Activated CD8-positive, alpha-beta memory T cell treated with anti-CD3 and anti-CD28 coated beads for 36 hours (primary cell): ENCODE results near the gene LCLAT1. TPM values are rescaled to one million over a fixed set of nuclear protein-coding genes. Genes with fewer than 3 reads are reported as not detected.
"Not testable (repeated sequence)": the region's sequence is repeated elsewhere in the genome, so short reads cannot be mapped to it uniquely, and the experiment has no call there.

Source experiments
- CTCF ChIA-PET: fragments of 350-600 bp; sonication (Branson Sonifier 250); formaldehyde crosslinking; loops from one replicate; lab custom pipeline; 2021; ENCODE audit warnings: antibody characterized with exemption; lab: Charles Lee
- POLR2A ChIA-PET: fragments of 350-600 bp; sonication (Branson Sonifier 250); formaldehyde crosslinking; loops from one replicate; lab custom pipeline; 2021; ENCODE audit warnings: antibody characterized with exemption; lab: Charles Lee
- total RNA-seq, 2 experiments: library from RNA; stranded (reverse); gene quantifications; one replicate each; pipeline ENCODE4 v1.2.3, GENCODE V29; 2021

Gene LCLAT1
- total RNA-seq, 2 experiments from 2014 or later, result 31.7 to 34.7 TPM

DNA sequence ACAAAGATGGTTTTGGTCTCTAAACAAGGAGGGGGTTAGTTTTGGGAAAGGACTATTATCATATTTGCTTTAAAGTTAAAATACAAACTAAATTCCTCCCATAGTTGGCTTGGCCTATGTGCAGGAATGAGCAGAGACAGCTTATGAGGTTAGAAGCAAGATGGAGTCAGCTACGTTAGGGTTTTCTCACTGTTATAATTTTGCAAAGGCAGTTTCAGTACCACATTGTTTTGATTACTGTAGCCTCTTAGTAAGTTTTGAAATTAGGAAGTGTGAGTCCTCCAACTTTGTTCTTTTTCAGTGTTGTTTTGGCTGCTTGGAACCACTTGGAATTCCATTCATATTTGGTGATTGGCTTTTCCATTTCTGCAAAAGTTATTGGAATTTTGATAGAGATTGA, 23.4 kb downstream of the LCLAT1 start:
- ChIA-PET CTCF (no interaction called here), POLR2A (no interaction called here)

DNA sequence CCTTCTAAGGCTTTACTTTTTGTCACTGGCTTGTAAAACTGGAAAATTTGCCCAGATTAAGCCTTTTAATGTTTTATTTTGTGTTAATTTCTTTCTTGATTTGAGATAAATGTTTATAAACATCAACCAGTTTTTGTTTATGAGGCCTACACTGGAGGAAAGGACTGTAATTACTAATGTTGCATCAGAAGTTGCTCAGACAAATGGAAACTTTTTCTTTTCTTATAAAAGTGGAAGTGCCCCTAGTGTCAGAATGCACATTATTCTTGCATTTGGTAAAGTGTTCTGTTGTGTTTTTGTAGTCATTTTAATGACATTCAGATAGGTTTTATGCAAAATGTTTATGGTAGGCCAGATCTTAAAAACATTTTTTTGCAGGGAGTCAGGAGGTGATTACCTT, 25.3 kb downstream of the LCLAT1 start:
- ChIA-PET CTCF (no interaction called here), POLR2A (interaction anchor here (0.7 kb wide), 1 partner anchor 246 kb away, joined by 4 read pairs; no protein-coding TSS in a partner anchor)

DNA sequence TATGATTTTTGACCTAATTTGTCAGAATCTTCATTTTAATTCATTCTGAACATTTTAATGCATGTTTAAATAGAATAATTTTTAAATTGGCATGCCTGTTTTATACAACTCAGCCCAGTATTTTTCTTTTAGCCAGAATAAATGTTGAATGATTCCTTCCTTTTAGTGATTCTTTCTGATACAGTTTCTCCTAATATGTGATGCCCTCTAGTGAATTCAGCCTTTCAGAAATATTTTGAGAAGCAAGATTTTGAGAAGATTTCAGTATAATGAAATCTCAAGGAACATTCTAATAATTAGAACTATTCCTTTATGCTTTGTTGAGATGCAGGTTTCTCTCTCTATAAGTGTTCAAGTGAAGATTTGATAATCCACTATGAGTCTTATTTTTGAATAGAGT, 28.5 kb downstream of the LCLAT1 start:
- ChIA-PET POLR2A (no interaction called here), CTCF (no interaction called here)

DNA sequence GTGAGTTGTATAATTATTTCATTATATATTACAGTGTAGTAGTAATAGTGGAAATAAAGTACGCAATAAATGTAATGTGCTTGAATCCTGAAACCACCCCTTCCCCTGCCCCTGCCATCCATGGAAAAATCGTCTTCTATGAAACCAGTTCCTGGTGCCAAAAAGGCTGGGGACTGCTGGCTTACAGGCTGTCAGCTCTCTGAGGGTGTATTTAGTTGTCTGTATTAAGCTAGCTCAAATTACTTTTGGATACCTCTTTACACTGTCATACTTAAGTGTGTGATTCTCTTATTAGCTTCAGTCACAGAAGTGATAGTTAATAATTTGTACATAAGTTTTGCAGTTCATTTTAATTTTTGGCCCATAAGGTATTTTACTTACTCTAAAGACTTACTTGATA, 29.6 kb downstream of the LCLAT1 start:
- ChIA-PET POLR2A (interaction anchor here (0.5 kb wide), 1 partner anchor 329 kb away, joined by 3 read pairs; no protein-coding TSS in a partner anchor), CTCF (interaction anchor here (0.5 to 0.7 kb wide), 2 partner anchors 104 to 1049 kb away, joined by 3 read pairs; no protein-coding TSS in a partner anchor)

DNA sequence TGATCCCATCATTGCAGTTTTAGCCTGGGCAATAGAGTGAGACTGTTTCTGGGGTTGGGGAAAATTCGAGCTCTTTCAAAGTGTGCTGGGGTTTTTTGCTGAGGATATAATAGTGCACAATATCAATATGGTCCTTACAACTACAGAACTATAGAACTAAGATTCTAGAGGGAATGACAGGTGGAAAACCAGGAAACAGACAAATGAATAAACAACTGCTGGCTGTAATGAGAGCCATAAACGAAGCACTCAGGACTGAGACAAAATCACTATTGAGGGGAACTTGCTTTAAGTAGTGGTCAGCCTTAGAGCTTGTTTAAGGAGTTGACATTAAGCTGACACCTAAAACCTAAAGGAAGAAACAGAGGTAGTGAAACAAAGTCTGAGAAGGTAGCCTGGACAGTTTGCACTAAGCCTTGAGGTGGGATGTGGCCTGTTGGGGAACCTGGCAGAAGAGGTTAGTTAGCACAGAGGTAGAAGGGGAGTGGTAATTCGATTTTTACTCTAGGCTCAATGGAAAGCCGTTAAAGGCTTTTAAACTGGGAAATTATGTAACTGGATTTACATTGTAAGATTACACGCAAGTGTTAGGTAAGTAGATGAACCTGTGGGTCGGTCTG, 33.8 kb downstream of the LCLAT1 start:
- ChIA-PET POLR2A (no interaction called here), CTCF (no interaction called here)

DNA sequence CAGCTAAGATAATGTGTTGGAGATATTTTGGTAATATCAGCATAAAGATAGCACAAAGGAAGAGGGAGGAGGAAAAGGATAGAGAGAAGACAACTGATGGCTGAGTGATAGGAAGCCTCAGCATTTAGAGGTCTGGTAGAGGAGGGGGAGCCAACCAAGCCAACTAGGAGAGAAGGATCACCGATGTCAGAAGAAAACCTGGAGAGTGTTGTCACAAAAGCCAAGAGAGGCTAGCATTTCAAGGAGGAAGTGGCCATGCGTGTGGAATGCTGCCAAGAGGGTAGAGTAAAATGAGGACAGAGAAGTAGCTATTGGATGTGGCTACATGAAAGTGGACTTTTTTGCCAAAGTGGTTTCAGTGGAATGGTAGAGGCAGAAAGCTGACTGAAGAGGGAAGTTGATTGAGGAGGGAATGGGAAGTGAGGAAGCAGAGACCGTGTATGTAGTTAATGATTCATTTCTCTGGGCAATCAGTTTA, 34.3 kb downstream of the LCLAT1 start:
- POLR2A ChIA-PET, result no interaction called here
- CTCF ChIA-PET, result no interaction called here

DNA sequence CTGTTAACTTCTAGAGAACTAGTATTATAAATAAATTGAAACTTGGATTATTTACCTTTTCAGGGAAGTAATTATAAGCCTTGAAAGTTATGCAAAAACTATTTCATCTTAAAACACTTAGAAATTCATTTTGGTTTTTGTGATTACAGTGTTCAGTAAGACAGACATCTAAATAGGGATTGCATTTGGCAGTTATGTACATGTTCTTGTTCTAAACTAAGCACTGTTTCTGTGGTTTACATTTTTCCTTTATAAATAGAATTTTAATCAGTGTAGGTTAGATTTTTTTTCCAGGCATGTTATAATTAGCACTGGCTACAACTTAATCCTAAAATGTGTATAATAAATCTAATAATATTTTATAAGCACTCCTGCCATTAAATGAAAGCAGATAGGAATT, 35.0 kb downstream of the LCLAT1 start:
- CTCF ChIA-PET, result no interaction called here
- POLR2A ChIA-PET, result no interaction called here

DNA sequence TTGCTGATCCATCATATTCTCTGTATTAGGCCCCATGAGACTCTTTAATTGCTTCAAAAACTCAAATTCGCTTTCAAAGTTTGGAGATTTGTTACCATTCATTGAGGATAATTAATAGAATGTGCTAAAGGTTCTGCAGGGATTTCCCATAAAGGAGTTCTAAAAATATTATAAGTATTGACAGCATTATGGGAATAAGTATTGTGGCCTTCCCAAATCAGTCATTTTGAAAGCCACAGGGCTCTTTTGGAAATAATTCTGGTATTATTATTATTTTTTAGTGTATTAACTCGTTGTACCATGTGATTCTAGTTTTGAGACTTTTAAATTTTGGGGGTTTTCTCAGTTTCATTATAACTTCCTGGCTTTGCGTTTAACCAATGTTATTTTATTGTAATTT, 37.1 kb downstream of the LCLAT1 start:
- POLR2A ChIA-PET, result no interaction called here
- CTCF ChIA-PET, result no interaction called here

DNA sequence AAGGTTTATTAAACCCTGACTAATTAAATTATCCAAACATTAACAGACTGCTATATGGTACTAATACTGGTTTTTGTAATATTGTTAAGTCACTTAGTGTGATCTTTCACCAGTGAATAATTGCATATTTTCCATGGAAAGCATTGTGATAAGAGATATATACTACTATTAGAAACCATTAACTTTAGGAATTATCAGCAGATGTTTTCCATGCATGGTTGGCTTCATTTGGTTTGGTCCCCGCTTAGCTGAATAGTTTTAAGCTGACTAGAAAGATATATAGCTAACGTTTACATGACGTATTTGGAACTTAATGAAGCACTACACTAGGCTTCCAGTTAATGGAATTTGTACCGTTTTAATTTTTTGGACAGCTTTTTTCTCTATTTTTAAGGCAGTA, 37.9 kb downstream of the LCLAT1 start:
- POLR2A ChIA-PET, result no interaction called here
- CTCF ChIA-PET, result no interaction called here

DNA sequence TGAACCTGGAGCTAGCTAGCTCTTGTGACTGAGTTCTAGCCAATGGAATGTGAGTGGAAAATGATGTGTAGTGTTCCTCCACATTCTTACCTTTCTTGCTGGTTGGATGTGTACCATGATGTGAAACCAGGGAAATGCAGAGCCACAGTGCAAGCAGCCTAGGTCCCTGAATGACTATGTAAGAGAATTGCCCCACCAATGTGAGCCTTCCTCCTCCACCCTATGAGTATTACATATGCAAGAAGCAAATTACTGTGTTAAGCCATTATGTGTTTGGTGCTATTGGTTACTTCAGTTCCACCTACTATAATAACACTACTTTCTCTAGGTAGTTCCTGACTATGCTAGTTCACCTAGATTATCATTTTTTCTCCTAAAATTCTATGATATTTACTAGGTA, 39.6 kb downstream of the LCLAT1 start:
- ChIA-PET POLR2A (interaction anchor here (0.6 kb wide), 1 partner anchor 194 kb away, joined by 3 read pairs; no protein-coding TSS in a partner anchor), CTCF (no interaction called here)

DNA sequence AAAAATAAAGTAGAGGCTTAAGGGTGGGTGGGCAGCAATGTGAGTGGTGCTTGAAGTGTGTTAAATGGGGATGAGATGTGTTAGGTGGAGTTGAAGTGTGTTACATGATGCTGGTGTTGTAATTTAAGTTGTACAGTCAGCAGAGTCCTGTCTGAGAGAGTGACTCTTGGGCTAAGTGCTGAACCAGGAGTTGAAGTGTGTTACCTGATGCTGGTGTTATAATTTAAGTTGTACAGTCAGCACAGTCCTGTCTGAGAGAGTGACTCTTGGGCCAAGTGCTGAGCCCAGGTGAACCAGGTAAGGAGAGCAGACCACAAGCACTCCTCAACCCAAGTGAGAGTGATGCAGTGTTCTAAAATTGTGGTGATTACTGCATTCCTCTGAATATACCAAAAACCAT, 40.6 kb downstream of the LCLAT1 start:
- CTCF ChIA-PET, result no interaction called here
- POLR2A ChIA-PET, result no interaction called here

DNA sequence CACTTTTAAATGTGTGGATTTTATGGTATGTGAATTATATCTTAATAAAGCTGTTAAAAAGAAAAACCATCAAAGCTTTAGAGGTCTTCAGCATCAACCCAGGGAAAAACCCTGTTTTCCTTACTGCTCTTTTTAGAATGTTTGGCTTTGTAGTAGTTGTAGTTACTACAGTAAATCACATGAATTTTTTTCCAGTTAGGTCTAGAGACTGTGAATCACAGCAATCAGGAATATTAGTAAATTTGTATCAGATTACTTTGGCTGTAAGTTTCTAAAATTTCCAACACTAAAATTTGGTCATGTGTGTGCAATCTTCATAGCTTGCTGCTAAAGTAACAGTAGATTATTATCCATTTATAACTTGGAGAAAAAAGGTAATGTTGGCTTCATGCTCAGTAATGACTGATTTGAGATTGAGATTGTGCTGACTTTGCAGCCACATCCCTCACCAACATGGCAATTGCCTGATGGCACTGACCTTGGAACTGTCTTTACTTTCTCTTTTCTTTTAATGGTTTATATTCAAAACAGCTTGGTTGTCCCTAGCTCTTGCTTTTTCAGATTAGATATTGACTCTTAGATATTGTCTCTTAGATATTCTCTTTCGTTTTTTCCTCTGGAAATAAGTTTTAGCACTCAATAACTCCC, 41.1 kb downstream of the LCLAT1 start:
- ChIA-PET POLR2A (no interaction called here), CTCF (no interaction called here)

DNA sequence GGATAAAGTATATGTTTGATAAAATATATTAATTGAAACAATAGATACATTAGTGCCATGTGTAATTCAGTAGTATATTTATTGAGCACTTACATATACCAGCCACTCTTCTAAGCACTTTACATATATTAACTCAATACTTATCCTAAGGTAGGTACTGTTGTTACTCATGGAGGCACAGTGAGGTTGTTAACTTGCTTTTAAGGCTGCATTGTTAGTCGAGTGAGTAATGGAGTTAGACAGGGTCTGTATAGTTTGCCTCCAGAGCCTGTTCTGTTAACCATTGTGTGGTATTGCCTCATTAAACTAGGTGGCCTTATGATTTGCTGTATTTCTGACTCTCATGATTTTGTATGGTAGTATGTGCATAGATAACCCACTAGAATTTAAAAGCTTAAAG, 44.2 kb downstream of the LCLAT1 start:
- POLR2A ChIA-PET, result no interaction called here
- CTCF ChIA-PET, result no interaction called here

DNA sequence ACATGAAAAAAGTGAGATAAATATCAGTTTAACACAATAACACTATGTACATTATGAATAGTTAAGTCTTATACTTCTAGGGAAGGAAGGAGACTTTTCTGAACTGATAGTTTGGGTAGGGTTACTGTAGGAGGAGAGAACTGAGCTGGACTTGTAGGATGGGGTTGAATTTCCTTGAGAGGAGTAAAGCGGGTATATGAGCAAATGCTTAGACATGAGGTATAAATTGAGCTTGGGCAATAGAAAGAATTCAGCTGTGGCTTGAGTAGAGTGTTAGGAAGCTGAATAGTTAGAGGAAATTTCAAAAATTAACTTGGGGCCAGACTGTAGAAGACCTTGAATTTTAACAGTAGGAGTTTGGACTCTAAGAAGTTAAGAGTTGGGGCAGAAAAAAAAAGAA, 45.1 kb downstream of the LCLAT1 start:
- CTCF ChIA-PET, result interaction anchor here (0.7 to 0.8 kb wide), 2 partner anchors 37 to 67 kb away, joined by 3 to 4 read pairs; no protein-coding TSS in a partner anchor
- POLR2A ChIA-PET, result no interaction called here

DNA sequence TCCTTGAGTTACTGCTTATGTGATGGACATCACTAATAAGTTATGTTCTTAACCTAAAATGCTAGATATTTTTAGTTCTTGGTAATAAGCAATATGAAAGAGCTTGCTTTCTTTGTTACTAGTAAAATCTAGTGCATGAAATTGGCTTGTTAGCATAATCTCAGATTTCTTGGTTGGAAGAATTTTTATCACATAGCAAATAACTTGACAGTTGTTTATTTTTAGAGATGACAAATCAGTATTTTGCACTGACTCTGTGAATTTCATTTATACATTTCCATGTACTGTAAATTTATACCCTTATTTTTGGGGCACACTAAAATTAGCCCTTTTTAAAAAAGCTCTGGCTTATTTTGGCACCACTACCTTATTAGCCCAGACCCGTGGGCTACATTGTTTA, 45.6 kb downstream of the LCLAT1 start:
- POLR2A ChIA-PET, result no interaction called here
- CTCF ChIA-PET, result interaction anchor here (0.7 to 0.8 kb wide), 2 partner anchors 38 to 67 kb away, joined by 3 to 4 read pairs; no protein-coding TSS in a partner anchor

DNA sequence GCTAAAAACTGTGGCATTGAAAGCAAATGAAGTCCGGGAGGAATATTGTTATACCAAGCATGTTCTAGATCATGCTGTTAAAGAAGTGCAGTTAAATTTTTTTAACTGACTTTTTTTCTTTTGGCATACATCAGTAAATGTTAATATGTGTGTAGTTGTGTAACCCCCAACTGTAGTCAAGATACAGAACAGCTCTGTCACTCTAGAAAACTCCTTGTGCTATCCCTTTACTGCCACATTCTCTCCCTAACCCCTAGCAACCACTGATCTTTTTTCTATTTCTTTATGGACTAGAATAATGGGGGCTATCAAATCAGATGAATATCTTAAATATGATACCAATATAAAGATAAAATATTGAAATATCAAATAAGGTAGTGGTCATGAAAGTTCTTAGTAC, 46.4 kb downstream of the LCLAT1 start:
- ChIA-PET POLR2A (no interaction called here), CTCF (no interaction called here)

DNA sequence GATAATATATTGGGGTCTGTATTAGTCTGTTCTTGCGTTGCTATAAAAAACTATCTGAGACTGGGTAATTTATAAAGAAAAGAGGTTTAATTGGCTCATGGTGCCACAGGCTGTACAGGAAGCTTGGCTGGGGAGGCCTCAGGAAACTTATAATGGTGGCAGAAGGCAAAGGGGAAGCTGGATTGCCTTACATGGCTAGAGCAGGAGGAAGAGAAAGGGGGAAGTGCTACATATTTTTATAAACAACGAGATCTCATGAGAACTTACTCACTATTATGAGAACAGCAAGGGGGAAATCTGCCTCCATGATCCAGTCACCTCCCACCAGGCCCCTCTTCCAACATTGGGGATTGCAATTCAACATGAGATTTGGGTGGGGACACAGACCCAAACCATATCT, 48.9 kb downstream of the LCLAT1 start:
- CTCF ChIA-PET, POLR2A ChIA-PET: not testable (repeated sequence)

DNA sequence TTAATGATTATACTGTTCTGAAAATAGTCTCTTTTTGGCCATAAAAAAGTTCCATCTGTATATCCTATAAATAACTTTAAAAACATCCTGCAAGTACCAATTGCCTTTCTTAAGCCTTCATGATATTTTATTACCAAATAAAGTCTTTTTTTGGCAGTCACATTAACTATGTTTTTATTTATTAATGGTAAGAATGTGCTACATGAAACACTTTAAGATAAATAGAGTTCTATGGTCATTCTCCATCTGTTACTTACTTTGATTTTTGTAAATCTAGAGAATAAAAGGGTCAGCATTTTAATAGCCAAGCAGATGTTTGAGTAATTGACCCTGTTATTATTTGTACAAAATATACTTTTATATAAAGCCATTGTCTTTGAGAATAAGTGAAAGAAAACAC, 52.6 kb downstream of the LCLAT1 start:
- ChIA-PET POLR2A (no interaction called here), CTCF (no interaction called here)

DNA sequence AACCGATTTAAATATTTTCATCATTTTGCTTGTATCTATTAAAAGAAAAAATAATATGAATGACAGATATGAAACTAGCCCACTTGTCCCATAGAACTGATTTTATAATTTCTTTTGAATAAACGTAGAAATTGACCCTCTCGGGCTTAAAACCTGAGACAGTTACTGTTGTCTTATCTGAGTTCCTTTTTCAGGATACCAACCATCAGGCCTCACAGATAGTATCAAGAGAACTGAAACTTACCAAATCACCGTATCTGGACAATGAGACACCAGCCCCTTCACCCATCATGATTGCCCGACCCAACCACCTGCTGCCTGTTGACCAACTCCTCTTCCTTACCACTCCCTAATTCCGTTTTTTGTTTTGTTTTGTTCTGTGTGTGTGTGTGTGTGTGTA, 53.7 kb downstream of the LCLAT1 start:
- POLR2A ChIA-PET, result no interaction called here
- CTCF ChIA-PET, result no interaction called here

DNA sequence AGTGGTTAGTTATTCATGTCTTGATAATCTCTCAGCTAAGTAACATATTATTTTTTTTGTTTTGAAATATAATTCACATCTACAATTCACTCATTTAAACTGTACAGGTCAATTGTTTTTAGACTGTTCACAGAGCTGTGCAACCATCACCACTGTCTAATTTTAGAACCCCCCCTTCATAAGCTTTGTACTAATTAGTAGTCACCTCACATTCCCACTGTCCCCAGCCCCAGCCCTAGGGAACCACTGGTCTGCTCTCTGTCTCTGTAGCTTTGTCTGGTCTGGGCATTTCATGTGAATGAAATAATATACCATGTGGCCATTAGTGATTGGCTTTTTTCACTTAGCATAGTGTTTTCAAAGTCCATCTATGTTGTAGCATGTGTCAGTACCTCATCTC, 55.3 kb downstream of the LCLAT1 start:
- ChIA-PET CTCF (no interaction called here), POLR2A (no interaction called here)
